NCI-H1436 treated with DMSO at 0.1 percent for 48 hours (cell line): Measurements from ENCODE around the gene SYNE4.
A peak's percentile ranks its signal among the peaks of the same experiment; 100 is the strongest.
"Not testable (repeated sequence)": the region's sequence is repeated elsewhere in the genome, so short reads cannot be mapped to it uniquely, and the experiment has no call there.

Source experiments
- DNase-seq: peaks from one replicate; lab custom pipeline; 2025; lab: John Stamatoyannopoulos, UW

SYNE4 gene, protein sequence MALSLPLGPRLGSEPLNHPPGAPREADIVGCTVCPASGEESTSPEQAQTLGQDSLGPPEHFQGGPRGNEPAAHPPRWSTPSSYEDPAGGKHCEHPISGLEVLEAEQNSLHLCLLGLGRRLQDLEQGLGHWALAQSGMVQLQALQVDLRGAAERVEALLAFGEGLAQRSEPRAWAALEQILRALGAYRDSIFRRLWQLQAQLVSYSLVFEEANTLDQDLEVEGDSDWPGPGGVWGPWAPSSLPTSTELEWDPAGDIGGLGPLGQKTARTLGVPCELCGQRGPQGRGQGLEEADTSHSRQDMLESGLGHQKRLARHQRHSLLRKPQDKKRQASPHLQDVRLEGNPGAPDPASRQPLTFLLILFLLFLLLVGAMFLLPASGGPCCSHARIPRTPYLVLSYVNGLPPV

DNA sequence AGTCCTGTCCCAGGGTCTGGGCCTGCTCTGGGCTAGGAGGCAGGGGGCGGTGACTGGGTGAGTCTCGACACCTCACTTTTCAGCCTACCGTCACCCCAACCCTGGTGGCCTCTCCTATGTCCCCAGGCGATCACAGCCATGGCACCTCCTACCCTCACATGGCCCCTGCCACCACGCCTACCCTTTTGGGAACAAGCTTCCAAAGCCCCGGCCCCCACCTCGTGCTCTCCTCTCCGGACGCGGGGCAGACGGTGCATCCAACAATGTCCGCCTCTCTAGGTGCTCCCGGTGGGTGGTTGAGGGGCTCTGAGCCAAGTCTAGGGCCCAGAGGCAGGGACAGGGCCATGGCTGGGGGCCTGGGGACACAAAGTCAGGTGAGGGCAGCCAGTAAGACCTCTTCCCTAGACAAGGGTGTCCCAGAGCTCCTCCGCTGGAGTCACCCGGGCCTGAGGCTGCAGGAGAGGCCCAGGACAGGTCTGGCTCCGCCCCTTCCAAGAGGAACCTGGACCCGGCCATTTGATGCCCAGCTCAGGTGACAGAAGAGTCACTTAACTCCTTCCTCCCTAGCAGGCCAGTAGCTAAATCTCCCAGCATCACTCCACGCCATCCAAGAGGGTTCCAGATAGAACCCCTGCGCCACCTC is at the start of gene SYNE4:
Gene SYNE4 (minus strand): TSS at position 478 of the 643 bp plus-strand sequence. CDS start 132 bp downstream, at position 346.
- no peak for DNase-seq

DNA sequence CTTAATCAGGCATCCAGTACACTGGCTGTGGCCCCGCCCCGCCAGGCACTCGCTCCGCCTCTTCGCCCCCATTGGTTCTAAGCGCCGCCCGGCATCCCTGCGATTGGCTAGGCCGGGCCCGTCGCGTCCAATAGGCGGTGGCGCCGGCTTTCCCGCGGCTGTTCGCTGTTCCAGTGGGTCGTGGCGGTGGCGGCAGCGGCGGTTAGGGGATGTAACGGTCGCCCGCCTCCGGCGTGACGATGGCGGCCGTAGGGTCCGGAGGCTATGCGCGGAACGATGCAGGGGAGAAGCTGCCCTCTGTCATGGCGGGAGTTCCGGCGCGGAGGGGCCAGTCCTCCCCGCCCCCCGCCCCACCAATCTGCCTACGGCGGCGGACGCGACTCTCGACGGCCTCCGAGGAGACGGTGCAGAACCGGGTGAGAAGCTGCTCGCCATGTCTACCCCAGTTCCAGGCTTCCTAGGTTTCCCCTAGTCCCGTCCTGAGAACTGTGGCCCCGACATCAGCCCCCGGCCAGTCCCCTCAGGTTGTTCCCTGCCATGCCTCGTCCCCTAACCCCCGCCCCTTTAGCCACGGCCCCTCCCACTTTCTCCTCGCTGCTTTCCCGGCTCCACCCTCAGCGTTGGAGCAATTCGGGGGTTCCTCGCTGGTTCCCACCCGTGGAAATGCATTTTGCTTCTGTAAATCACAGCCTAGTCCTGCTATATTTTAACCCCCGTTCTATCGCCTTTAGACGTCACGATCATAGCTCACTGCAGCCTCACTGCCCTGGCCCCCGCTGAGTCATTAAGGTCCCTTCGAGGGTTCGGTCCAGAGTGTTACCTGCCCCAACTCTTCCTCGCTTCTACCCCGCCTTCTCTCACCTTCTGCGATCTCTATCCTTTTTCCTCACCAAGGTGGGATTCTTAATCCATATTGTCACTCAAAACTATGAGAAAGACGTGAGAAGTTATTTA is 46.4 kb upstream of the SYNE4 start, which contains the start of gene WDR62:
Gene WDR62 (plus strand): TSS at position 165 of the 954 bp plus-strand sequence. CDS start 75 bp downstream, at position 240.
- peak; percentile 92 for DNase-seq

GRCh38 chr19:36054119-36054732 is 45.6 kb upstream of the SYNE4 start, which contains the start of gene THAP8:
Gene THAP8 (minus strand): TSS chr19:36054285. CDS start chr19:36054217, 68 bp downstream.
- DNase-seq = peak; percentile 92

- DNase-seq = no peak
These were observed 43.0 kb upstream of the SYNE4 start for GRCh38 chr19:36051637-36052036.

- no peak for DNase-seq
These were observed 42.6 kb upstream of the SYNE4 start for GRCh38 chr19:36051236-36051635.

- no peak for DNase-seq
These were observed 40.6 kb upstream of the SYNE4 start for GRCh38 chr19:36049080-36049698.

DNA sequence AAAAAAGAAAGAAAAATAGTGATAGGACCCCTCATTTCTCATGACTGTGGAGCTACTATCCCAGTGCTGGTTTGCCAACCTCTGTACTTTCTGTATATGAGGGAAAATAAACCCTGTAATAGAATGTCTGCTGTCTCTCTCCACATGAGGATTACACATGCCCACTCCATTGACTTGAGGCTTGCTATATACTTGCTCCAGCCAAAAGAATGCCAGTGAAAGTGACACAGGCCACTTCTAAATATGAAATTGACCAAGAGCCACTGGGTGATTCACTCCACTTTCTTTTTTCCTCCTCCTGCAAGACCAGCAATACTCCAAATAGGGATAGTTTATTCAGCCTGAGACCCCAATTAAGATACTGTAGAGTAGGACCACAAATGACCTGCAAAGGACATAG is 39.2 kb upstream of the SYNE4 start:
- no peak for DNase-seq

DNA sequence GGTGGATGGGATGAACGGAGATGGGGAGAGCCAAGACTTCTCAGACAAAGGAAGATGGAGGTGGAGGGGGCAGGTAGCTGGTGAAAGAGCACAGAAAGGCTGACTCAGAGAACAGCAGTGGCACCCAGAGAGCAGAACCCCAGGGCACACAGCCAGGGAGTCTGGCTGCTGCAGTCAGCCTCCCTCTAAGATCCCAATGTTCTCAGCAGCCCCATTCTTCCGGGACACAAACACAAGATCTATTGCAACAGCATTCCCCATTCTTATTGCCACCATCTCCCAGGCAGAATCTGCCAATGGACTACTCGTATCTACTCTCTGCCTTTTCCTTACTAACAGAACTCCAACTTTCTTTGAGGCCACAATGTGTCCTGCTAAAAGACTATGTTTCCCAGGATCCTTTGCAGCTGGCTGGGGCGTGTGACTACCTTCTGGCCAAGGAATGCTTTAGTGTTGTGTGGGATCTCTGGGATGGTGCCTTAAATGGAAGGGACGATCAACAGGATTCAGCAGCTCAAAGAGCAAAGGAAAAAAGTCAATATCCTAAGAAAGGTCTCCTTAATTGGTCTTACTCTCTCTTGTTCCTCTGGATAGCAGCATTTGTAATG is 37.9 kb upstream of the SYNE4 start:
- no peak for DNase-seq

DNA sequence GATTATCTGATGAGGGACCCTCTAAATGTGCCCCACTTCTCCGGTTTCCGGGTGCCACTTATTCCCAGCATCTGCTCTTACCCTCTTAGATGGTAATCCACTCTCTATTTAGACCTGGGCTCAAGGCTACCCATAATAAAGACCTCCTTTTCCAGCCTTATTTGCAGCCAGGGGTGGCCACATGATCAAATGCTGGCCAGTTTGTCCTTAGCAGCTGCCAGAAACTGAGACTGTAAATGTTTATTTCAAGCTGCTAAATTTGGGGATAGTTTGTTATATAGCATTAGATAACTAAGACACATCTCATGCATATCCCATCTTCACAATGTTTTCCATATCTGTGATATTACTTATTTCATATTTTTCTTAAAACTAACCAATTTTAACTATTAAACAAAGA is 35.3 kb upstream of the SYNE4 start:
- no peak for DNase-seq

DNA sequence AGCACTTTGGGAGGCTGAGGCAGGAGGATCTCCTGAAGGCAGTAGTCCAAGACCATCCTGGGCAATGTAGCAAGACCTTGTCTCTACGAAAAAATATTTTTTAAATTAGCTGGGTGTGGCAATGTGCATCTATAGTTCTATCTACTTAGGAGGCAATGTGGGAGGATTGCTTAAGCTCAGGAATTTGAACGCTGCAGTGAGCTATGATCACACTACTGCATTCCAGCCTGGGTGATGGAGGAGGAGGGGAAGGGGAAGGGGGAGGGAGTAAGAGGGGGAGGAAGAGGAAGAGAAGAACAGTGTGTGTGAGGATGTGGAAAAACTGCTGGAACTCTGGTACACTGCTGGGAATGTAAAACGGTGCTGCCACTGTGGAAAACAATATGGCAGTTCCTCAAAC is 33.2 kb upstream of the SYNE4 start:
- no peak for DNase-seq

GRCh38 chr19:36041092-36041491 is 32.5 kb upstream of the SYNE4 start:
- DNase-seq = not testable (repeated sequence)

DNA sequence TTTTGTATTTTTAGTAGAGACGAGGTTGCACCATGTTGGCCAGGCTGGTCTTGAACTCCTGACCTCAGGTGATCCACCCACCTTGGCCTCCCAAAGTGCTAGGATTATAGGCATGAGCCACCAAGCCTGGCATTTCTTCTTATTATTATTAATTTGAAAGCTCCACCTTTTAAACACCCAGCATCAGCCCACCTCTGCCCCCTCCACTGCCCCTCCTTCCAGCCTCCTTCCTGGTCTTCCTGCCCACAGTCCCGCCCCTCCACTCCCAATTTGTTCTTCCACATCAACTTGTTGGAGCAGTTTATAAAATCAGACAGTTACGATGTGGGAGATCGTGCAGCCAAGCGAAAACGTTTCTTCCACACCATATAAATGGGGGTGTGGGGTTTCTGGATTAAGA is 31.9 kb upstream of the SYNE4 start:
- no peak for DNase-seq

GRCh38 chr19:36032251-36033104 is 23.9 kb upstream of the SYNE4 start, which contains the start of gene CLIP3:
Gene CLIP3 (minus strand): TSS chr19:36032873. CDS start chr19:36032357, 516 bp downstream.
- no peak for DNase-seq

DNA sequence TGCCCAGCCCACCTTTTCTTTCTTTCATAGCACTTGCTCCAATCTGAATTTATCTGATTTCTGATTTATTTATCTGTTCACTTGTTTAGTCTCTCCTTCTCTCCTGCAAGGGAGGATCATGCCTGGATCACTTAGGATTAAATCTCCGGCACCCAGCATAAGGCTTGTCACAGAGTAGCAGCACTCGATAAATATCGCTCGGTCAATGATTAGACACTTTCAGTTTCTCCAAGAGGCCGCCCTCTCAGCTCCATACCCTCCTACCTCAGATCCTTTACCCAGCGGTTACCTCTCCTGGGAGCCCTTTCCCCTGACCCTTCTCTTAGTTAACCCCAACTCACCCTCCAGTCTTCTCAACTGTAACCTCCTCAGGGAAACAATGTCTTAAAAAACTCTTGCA is 22.7 kb upstream of the SYNE4 start:
- no peak for DNase-seq

- DNase-seq = no peak
These were observed 21.9 kb upstream of the SYNE4 start for GRCh38 chr19:36030264-36031148.

DNA sequence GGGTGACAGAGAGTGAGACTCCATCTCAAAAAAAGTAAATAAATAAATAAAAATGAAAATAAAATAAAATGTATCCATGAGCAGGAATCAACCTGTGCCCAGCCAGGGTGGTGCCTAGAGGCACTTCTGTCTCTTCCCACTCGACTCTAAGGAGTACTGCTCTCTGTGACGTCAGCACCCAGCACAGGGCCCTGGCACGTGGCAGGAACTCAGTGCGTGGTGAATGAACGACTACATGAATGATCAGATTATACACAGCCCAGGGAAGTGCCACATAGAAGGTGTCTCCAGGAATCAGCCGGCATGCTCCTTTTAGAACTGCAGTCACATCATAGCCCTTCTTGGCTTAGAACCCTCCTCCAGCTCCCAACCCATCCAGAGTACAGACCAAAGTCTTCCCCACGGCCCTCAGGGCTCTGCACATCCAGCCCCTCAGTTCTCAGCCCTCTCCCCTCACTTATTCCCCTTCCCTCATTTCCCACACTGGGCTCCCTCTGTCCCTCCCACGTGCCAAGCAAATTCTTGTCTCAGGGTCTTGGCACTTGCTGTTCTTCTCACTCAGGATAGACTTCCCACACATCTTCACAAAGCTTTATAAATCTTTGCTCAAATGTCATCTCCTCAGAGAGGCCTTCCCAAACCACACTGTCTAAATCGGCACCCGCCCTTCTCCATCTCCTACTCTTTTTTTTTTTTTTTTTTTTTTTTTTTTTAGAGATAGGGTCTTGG is 19.9 kb upstream of the SYNE4 start:
- no peak for DNase-seq

DNA sequence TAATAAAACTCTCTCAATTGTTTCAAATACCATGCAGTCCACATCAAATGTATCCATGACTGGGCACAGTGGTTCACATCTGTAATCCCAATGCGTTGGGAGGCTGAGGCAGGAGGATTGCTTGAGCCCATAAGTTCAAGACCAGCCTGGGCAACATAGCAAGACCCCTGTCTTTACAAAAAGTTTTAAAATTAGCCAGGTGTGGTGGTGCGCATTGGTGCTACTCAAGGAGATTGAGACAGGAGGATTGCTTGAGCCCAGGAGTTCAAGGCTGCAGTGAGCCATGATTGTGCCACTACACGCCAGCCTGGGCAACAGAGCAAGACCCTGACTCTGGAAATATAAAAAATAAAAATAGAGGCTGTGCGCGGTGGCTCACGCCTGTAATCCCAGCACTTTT is 19.1 kb upstream of the SYNE4 start:
- DNase-seq = no peak
